Right renal cortex interstitium (tissue), 3 donors: Measurements from ENCODE around the gene LMTK3. TPM values are rescaled to one million over a fixed set of nuclear protein-coding genes. Genes with fewer than 3 reads are reported as not detected.

Experiments
- DNase-seq, 3 donors: peaks; one replicate each; pipeline ENCODE4 v3.0.0-alpha.2; 2013; ENCODE audit warnings: low read depth in 3 of 3, low spot score in 2 of 3
- polyA plus RNA-seq, 3 donors: library from polyadenylated mRNA; unstranded; fragments of 120-200 nt; gene quantifications; one replicate each; pipeline ENCODE4 v1.2.1, GENCODE V29; 2013; ENCODE audit not compliant: insufficient read length in 3 of 3

LMTK3 gene, protein sequence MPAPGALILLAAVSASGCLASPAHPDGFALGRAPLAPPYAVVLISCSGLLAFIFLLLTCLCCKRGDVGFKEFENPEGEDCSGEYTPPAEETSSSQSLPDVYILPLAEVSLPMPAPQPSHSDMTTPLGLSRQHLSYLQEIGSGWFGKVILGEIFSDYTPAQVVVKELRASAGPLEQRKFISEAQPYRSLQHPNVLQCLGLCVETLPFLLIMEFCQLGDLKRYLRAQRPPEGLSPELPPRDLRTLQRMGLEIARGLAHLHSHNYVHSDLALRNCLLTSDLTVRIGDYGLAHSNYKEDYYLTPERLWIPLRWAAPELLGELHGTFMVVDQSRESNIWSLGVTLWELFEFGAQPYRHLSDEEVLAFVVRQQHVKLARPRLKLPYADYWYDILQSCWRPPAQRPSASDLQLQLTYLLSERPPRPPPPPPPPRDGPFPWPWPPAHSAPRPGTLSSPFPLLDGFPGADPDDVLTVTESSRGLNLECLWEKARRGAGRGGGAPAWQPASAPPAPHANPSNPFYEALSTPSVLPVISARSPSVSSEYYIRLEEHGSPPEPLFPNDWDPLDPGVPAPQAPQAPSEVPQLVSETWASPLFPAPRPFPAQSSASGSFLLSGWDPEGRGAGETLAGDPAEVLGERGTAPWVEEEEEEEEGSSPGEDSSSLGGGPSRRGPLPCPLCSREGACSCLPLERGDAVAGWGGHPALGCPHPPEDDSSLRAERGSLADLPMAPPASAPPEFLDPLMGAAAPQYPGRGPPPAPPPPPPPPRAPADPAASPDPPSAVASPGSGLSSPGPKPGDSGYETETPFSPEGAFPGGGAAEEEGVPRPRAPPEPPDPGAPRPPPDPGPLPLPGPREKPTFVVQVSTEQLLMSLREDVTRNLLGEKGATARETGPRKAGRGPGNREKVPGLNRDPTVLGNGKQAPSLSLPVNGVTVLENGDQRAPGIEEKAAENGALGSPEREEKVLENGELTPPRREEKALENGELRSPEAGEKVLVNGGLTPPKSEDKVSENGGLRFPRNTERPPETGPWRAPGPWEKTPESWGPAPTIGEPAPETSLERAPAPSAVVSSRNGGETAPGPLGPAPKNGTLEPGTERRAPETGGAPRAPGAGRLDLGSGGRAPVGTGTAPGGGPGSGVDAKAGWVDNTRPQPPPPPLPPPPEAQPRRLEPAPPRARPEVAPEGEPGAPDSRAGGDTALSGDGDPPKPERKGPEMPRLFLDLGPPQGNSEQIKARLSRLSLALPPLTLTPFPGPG (N-terminal part only)
- 1 to 10 TPM; 1.2 to 2.3 (median 2.1) TPM for polyA plus RNA-seq

DNA sequence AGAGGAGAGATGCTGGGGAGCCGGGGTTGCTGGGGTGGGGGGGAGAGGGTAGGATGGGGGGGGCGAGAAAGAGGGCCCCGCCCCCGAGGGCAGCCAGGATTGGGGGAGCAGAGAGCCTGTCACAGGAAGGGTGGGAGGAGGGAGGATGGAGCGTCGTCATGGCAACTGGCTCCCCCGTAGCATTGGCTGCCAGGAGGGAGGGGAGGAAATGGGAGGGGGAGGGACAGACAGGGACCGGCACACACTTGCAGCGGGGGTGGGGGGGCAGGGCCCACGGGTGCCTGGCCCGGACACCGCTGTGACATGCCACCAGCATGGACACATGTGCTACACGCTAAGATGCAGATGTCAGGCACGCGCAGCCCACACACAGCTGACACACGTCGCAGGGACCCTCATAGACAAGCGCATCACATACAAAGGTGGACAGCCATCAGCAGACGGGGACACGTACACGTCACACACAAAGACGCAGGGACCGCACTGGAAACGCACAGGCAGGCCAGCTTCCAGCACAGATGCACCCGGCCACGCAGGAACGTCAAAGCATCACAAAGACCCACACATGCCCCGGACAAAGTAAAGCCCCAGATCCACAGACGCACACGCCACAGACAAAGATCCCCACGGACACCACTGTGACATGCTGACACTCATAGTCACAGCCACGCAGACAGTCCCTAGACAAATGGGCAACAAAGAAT is at the start of gene LMTK3:
Gene LMTK3 (minus strand): TSS at position 36 of the 704 bp plus-strand sequence. CDS start 259 bp downstream, outside the sequence.
- no peak for DNase-seq

GRCh38 chr19:48561412-48561811 is 49.8 kb upstream of the LMTK3 start:
- no peak for DNase-seq

GRCh38 chr19:48560095-48560530 is 48.5 kb upstream of the LMTK3 start:
- no peak for DNase-seq

- DNase-seq: no peak
Measured at GRCh38 chr19:48558018-48558684, 46.5 kb upstream of the LMTK3 start.

DNA sequence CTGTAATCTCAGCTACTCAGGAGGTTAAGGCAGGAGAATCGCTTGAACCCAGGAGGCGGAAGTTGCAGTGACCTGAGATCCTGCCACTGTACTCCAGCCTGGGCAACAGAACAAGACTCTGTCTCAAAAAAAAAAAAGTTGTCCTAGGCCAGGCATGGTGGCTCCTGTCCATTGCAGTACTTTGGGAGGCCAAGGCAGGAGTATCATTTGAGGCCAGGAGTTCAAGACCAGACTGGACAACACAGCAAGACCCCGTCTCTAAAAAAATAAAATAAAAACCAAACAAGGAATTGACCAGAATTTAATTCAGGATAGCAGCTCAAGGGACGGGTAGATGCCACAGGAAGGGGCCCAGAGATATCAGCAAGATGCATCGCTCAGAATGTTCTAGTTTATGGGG is 45.2 kb upstream of the LMTK3 start:
- DNase-seq: no peak

DNA sequence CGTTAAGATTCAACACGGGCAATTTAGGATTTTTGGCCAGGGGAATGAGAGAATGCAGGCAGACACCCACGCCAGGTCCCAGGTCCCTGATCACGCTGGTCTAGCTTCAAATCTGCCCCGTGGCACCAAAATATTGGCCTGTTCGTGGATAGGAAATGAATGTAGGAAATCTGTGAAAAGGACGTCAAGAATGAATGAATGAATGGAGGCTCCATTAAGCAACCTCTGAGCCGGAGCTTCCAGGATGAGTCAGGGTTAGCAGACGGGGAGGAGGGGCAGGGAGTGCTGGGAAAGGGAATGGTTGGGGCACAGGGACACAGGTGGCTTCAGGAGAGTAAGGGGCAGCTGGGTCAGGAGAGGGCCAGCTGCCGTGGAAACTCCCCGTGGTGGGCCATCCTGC is 44.5 kb upstream of the LMTK3 start:
- DNase-seq: no peak

GRCh38 chr19:48554385-48555091 is 42.9 kb upstream of the LMTK3 start:
- DNase-seq: no peak

GRCh38 chr19:48553676-48554384 is 42.2 kb upstream of the LMTK3 start:
- DNase-seq: no peak

DNA sequence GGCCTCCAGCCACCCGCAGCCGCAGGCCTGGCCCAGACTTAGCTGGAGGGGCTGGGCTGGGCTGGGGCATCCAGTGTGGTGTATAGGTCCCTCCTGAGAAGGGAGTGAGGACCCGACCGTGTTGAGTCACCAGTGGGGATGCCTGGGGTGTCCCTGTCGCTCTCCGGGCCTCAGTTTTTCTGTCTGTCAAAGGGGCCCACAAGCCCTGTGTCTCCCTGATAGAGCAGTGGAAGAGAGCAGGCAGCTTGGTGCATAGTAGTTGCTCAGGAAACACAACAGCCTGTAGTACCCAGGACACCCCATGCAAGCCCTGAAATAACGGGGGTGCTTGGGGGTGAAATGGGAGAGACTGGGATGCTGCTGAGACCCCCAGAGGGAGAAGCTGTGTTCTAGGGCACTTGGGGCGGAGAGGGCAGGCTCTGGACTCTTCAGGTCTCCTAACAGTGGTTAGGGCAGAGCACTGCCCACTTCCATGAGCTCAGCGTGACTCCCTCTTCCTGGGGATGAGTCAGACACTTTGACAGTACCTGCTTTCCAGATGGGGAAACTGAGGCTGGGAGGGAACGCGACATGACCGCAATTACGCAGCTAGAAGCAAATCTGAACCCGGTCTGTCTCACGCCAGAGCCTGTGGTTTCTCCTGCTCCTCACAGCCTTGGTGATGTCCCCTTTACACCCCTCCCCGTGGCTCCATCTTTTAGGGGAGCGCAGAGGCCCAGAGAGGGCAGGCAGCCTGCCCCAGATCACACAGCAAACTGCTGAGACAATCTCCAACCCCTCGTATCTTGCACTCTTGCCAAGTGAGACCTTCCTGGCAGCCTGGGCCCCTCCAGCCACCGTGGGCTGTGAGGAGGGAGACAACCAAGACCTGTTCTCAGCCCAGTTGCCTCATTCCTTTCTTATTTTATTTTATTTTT is 41.0 kb upstream of the LMTK3 start:
- DNase-seq: no peak

GRCh38 chr19:48551437-48552302 is 40.0 kb upstream of the LMTK3 start, which contains the start of gene SULT2B1:
Gene SULT2B1, plus strand, starts transcription at chr19:48552172. Its CDS starts 81 bp downstream, at chr19:48552253.
- DNase-seq: no peak

GRCh38 chr19:48549380-48549779 is 37.7 kb upstream of the LMTK3 start:
- DNase-seq: no peak

GRCh38 chr19:48548253-48548911 is 36.7 kb upstream of the LMTK3 start:
- DNase-seq: no peak

- no peak for DNase-seq
Measured at GRCh38 chr19:48547722-48548121, 36.1 kb upstream of the LMTK3 start.

GRCh38 chr19:48544856-48545750 is 33.5 kb upstream of the LMTK3 start:
- DNase-seq: no peak
